ENCODE results near the gene PRSS23.
"Not testable (repeated sequence)": the region's sequence is repeated elsewhere in the genome, so short reads cannot be mapped to it uniquely, and the experiment has no call there.

PRSS23 gene

GRCh38 chr11:86816251-86816726, 15.9 kb downstream of the PRSS23 start:
- no peaks in the 10 kb centered on the region for H3K36me3 Mint-ChIP-seq
- no peak overlapping the region for H3K4me3 Mint-ChIP-seq
- H3K4me1 Mint-ChIP-seq (ENCODE audit: low read depth): no peaks in the 10 kb centered on the region
- peaks cover 12% of the 10 kb centered on the region for H3K27me3 Mint-ChIP-seq
- no peaks in the 10 kb centered on the region for H3K9me3 Mint-ChIP-seq (ENCODE audit: low read depth)
- no peak overlapping the region for H3K27ac Mint-ChIP-seq

- Mint-ChIP-seq H3K9me3 (ENCODE audit: low read depth) (no peaks in the 10 kb centered on the region), H3K36me3 (no peaks in the 10 kb centered on the region), H3K4me3 (no peak overlapping the region), H3K27ac (no peak overlapping the region), H3K27me3 (peaks cover 12% of the 10 kb centered on the region), H3K4me1 (ENCODE audit: low read depth) (no peaks in the 10 kb centered on the region)
Measured at GRCh38 chr11:86818462-86819192, 18.3 kb downstream of the PRSS23 start.

GRCh38 chr11:86824139-86824538, 23.8 kb downstream of the PRSS23 start:
- H3K9me3 Mint-ChIP-seq (ENCODE audit: low read depth); H3K4me1 Mint-ChIP-seq (ENCODE audit: low read depth); H3K27me3 Mint-ChIP-seq; H3K36me3 Mint-ChIP-seq; H3K27ac Mint-ChIP-seq; H3K4me3 Mint-ChIP-seq: not testable (repeated sequence)

GRCh38 chr11:86834376-86834775, 34.0 kb downstream of the PRSS23 start:
- H3K9me3 Mint-ChIP-seq (ENCODE audit: low read depth); H3K27ac Mint-ChIP-seq; H3K4me1 Mint-ChIP-seq (ENCODE audit: low read depth); H3K4me3 Mint-ChIP-seq; H3K36me3 Mint-ChIP-seq; H3K27me3 Mint-ChIP-seq: not testable (repeated sequence)

GRCh38 chr11:86844762-86845508, 44.6 kb downstream of the PRSS23 start:
- not testable (repeated sequence) for H3K27ac Mint-ChIP-seq; H3K4me1 Mint-ChIP-seq (ENCODE audit: low read depth)

GRCh38 chr11:86848132-86848531, 47.8 kb downstream of the PRSS23 start:
- Mint-ChIP-seq H3K27ac (no peak overlapping the region), H3K9me3 (ENCODE audit: low read depth) (no peaks in the 10 kb centered on the region), H3K27me3 (no peaks in the 10 kb centered on the region), H3K36me3 (no peaks in the 10 kb centered on the region), H3K4me3 (no peak overlapping the region), H3K4me1 (ENCODE audit: low read depth) (no peaks in the 10 kb centered on the region)

More at GRCh38 chr11:86844762-86845508, 44.6 kb downstream of the PRSS23 start:
- not testable (repeated sequence) for H3K36me3 Mint-ChIP-seq; H3K9me3 Mint-ChIP-seq (ENCODE audit: low read depth); H3K27me3 Mint-ChIP-seq; H3K4me3 Mint-ChIP-seq

GRCh38 chr11:86849679-86850078, 49.3 kb downstream of the PRSS23 start:
- no peaks in the 10 kb centered on the region for H3K27me3 Mint-ChIP-seq
- H3K9me3 Mint-ChIP-seq (ENCODE audit: low read depth): no peaks in the 10 kb centered on the region
- no peak overlapping the region for H3K27ac Mint-ChIP-seq
- H3K36me3 Mint-ChIP-seq: no peaks in the 10 kb centered on the region
- H3K4me3 Mint-ChIP-seq: no peak overlapping the region
- no peaks in the 10 kb centered on the region for H3K4me1 Mint-ChIP-seq (ENCODE audit: low read depth)

Measured in activated naive CD8-positive, alpha-beta T cell (primary cell).